HG02763 (cell line): ENCODE data around the gene ERC2.
"Not testable (repeated sequence)": the region's sequence is repeated elsewhere in the genome, so short reads cannot be mapped to it uniquely, and the experiment has no call there.

Experiments used
- ATAC-seq: cut with Tn5 transposase; IDR thresholded peaks from one replicate; pipeline ENCODE4 v1.9.1; 2021; ENCODE audit warnings: mild to moderate bottlenecking, moderate library complexity; ENCODE audit not compliant: unreplicated experiment

ERC2 gene

DNA sequence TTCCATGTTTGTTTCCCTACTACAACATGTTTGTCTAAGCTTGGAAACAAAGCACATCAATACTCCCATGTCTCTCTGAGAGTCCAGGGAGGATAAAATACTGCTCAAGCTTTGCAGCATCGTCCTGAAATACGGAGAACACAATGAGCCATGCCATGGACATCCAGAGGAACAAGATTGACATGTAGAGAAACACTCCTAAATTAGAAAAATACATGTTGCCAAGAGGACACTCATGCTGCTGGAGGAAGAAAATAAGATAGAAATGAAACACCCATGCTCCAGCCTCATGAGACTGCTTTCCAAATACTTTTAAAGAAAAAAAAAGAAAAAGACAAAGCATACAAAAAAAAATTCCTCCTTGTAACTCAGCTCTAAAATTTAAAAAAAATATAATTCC lies 387.0 kb downstream of the ERC2 start:
- no peak for ATAC-seq

DNA sequence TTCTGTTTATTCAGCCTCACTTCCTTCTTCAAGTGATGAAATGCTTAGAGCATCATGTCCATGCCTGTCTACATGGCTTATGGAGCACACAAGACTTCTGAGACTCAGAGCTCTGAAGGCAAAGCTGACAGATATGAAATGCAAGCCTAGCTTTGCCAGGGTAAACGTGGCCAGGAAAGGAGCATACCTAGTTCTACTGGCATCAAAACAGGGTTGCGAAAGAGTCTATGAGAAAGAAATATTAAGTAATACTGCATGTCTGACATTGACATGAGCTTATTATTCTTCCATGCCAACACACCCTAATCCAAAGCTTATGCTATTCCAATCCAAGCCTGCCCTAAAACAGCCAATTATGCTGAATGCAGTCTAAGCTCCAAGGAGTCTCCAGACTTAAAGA lies 391.5 kb downstream of the ERC2 start:
- ATAC-seq, result no peak

GRCh38 chr3:56075089-56075488 lies 393.2 kb downstream of the ERC2 start:
- no peak for ATAC-seq

DNA sequence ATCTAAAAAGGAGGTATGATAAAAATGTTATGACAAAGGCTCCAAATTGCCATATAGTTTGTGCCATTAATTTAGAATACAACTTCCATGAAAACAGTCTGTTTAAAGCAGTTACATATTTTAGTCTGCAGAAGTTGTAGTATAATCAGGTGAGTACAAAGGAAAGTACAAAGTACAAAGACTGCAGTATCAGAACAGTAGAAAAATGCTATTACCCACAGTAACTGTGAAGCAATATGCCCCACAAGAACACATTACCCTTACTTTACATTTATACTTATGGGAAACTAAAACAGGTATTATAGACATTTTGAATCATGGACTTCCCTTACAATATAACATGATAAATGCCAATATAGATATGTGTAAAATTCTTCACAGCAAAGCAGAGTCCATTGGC lies 398.5 kb downstream of the ERC2 start:
- ATAC-seq, result no peak

DNA sequence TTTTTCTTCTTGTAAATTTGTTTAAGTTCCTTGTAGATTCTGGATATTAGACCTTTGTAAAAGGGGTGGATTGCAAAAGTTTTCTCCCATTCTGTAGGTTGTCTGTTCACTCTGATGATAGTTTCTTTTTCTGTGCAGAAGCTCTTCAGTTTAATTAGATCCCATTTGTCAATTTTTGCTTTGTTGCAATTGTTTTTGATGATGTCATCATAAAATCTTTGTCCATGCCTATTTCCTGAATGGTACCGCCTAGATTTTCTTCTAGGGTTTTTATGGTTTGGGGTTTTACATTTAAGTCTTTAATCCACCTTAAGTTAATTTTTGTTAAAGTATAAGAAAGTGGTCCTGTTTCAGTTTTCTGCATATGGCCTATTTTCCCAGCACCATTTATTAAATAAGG lies 401.9 kb downstream of the ERC2 start:
- not testable (repeated sequence) for ATAC-seq

DNA sequence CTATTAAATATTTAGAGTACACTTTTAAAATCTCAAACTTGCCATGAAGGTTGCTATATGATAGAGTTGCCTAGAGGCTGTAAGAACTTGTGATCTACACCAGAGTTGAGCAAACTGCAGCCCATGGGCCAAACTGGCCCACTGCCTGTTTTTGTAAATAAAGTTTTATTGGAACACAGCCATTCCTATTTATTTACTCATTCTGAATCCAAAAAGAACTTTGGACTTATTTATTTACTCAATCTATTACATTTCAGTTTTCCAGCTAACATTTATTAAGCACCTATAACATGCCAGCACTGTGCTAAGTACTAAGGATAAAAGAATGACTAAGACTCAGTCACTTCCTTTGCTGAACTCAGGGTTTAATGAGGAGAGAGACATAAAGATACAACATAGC lies 403.6 kb downstream of the ERC2 start:
- ATAC-seq, result no peak

- no peak for ATAC-seq
These were observed 407.0 kb downstream of the ERC2 start for GRCh38 chr3:56061279-56061626.

GRCh38 chr3:56060521-56061278 lies 407.6 kb downstream of the ERC2 start:
- no peak for ATAC-seq

GRCh38 chr3:56059731-56060130 lies 408.5 kb downstream of the ERC2 start:
- no peak for ATAC-seq

DNA sequence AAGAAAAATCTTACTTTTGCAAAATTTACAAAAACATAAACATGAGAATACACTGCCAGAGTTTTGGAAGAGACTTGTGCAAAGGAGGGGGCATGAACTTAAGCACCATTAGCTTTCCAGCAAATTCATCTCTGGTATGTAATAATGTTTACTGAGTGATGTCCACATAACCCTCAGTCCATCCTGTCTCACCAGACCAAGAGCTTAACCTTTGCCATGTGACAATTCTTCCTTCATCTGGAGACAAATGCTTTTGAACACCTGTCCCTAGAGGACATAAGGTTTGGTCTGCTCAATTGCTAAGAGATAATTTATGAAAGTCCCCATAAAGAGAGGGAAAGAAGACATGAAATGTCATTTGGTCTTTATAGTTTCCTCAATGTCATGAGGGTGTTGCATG lies 412.3 kb downstream of the ERC2 start:
- ATAC-seq, result no peak

- no peak for ATAC-seq
These were observed 412.7 kb downstream of the ERC2 start for GRCh38 chr3:56055546-56055945.

GRCh38 chr3:56054844-56055243 lies 413.4 kb downstream of the ERC2 start:
- no peak for ATAC-seq

GRCh38 chr3:56053727-56054126 lies 414.5 kb downstream of the ERC2 start:
- ATAC-seq, result no peak

GRCh38 chr3:56052188-56052587 lies 416.1 kb downstream of the ERC2 start:
- ATAC-seq, result no peak

DNA sequence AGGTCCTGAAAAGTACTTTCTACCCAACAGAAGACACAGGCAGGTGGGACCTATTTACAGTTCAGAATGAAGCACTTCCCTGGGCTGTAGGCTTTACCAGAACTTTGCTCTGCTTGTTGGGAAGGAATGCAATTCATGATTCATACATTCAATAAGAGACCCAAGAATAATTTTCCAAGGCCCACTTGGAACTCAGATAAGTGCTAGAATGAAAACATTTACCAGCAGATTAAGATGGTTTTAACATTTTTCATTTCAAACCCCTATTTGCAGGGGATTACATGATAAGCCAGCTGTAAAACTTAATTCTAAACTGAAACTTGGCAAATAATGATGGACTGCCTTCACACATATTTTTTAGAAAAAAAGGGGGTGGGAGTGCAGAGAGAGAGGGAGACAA lies 417.2 kb downstream of the ERC2 start:
- ATAC-seq, result no peak

DNA sequence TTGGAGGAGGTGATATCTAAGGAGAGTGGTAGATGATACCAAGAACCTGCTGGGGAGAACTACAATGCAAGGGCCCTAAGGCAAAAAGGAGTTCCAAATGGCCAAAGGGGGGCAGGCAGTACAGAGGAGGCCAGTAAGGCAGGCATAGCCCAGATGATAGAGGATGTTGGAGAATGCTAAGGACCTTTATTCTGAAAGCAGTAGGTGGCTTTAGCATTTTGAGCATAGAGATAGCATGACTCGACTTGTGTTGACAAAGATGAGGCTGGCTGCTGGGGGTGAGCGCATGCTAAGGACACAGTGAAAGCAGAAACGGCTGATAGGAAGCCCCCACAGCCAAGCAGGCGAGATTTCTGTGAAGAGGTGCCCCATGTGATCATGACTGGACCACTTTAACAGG lies 419.3 kb downstream of the ERC2 start:
- ATAC-seq, result no peak

- no peak for ATAC-seq
These were observed 419.9 kb downstream of the ERC2 start for GRCh38 chr3:56048331-56048730.

- ATAC-seq, result no peak
These were observed 425.8 kb downstream of the ERC2 start for GRCh38 chr3:56042326-56042951.

DNA sequence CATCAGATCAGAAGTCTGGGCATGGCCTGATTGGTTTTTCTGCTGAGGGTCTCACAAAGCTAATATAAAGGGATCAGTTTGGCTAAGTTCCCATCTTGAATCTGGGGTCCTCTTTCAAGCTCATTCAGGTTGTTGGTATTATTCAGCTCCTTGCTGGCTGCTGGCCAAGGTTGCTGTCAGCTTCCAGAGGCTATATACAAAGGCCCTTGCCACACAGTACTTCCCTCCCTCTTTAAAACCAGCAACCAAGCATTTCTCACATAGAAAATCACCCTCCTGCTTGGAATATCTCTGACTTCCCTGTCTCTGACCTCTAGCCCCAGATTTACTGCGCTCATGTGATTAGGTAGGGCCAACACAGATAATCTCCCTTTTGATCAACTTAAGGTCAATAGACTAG lies 442.9 kb downstream of the ERC2 start:
- ATAC-seq, result no peak

GRCh38 chr3:56023546-56023945 lies 444.7 kb downstream of the ERC2 start:
- no peak for ATAC-seq

DNA sequence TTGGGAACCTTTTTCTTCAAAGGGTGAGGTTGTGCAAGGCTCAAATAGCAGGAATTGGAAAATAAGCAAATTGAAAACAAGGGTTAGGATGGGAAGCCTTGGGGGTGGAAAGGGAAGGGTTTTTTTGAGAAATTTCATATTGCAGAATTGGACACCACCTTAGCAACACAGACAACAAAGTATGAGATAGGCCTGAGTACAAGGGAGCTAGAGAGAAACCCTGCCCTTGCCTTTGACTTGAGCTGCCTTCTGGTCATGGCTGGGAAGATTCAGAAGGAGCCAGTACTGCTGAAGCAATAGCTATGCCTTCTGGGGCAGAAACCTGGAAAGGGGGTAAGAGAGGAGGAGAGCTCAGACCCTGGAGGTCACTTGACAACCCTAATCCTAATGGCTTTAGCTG lies 445.6 kb downstream of the ERC2 start:
- no peak for ATAC-seq

DNA sequence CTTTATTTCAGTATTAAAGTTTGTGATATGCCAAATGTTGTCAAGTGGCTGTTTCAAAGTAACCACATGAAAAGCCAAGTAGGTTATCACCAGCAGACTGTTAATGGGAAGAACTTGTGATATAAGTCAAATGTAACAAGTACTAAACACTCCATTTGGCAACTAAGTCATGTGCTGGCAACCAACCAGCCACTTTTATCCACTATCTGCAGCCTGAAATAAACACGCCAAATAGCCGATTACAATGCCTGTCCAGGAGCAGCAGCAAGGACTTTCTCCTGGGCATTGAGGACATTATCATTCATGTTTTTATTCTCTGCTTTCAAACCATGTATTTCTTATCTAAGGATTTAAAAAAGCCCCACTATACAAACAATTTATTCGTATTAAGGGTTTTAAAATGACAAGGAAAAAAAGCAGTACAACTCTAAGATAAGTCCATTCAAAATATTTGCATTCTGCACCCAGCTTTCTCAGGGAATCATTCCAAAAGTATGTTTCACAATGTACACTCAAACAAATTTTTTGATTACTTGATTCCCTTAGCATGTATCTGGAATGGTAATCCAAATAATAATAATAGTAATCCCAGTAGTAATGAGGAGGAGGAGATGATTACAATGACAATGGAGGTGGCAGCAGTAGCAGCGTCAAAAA lies 448.6 kb downstream of the ERC2 start:
- ATAC-seq, result no peak
